GM19468 (cell line): Measurements from ENCODE around the gene CFAP61.
"Not testable (repeated sequence)": the region's sequence is repeated elsewhere in the genome, so short reads cannot be mapped to it uniquely, and the experiment has no call there.

Experiments used
- ATAC-seq: cut with Tn5 transposase; IDR thresholded peaks from one replicate; pipeline ENCODE4 v1.9.1; 2021; ENCODE audit warnings: mild to moderate bottlenecking, moderate library complexity, moderate number of reproducible peaks; ENCODE audit not compliant: unreplicated experiment; ENCODE audit errors: extremely low read depth

CFAP61 gene

DNA sequence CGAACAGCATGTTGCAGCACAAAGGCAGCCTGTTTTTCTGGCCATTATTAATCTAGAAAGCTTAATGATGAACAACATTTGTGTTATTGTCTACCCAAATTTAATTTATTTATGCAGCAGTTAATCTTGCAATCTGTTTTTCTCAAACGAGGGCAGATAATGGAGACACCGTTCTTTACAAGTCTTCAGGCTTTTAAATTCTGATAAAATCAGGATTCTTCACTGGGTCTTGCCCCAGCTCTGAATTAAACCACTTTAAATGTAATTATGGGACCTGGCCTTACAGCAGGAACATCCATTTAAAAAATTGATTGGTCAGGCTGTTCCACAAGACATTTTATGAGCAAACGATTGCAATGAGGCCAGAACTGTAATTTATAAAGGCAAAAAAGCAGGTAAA lies 289.0 kb downstream of the CFAP61 start:
- ATAC-seq, result no peak

DNA sequence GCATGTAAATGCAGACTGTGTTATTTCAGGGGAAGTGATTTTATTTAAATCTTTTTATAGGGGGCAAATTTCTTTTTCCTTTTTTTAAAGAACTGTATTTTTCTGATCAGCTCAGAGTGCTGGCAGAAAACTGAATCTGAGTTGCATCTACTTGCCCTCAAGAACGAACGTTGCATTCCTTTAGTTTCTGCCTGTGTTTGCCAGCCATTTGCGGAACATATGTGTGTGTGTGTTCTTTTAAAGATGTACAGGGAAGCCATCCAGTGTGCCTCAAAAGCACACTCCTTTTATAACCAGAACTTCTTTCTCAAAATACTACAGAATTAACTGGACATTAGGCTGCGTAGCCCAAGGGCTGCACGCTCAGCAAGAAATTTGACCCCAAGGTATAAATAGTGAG lies 289.7 kb downstream of the CFAP61 start:
- no peak for ATAC-seq

DNA sequence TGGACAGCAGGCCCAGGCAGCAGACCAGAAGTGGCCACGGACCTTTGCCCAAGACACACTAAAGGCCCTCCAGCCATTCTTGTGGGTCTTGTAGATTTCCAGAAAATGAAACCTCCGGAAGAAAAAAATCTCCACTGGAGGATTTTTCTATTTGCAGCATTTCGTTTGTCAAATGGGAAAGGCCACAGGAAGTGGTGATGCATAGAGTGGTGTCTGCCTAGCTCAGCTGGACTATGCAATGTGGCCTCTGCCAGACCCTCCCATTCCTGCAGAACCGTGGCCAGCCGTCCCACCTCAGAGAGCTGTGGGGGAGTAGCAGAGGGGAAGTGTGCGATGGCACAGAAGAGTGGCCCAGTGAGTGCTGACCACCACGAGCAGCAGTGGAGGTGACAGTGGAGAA lies 291.6 kb downstream of the CFAP61 start:
- ATAC-seq, result no peak

DNA sequence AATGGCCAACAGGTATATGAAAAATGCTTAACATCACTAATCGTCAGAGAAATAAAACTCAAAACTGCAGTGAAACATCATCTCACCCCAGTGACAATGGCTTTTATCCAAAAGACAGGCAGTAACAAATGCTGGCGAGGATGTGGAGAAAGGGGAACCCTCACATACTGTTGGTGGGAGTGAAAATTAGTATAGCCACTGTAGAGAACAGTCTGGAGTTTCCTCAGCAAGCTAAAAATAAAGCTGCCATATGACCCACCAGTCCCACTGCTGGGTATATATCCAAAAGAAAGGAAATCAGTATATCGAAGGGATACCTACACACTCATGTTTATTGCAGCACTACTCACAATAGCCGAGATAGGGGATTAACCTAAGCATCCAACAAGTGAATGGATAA lies 292.1 kb downstream of the CFAP61 start:
- ATAC-seq, result no peak

DNA sequence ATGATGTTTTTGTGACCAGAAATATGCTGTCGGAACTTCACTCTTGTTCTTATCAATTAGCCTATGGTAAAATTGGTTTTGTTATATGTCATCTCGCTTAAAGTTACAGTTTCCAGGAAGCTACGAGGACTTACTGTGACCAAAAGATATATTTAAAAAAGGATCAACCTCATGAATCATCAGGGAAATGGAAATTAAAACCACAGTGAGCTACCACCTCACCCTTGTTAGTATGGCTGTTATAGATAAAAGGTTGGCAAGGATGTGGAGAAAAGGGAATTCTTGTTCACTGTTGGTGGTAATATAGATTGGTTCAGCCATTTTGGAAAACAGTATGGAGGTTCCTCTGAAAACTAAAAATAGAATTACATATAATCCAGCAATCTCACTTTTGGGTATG lies 301.2 kb downstream of the CFAP61 start:
- ATAC-seq, result no peak

DNA sequence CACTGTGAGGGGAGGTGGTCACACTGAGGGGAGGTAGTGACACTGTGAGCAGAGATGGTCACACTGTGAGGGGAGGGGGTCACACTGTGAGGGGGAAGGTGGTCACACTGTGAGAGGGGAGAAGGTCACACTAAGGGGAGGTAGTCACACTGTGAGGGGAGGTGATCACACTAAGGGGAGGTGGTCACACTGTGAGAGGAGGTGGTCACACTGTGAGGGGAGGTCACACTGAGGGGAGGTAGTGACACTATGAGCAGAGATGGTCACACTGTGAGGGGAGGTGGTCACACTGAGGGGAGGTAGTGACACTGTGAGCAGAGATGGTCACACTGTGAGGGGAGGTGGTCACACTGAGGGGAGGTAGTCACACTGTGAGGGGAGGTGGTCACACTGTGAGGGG lies 303.2 kb downstream of the CFAP61 start:
- ATAC-seq, result not testable (repeated sequence)

DNA sequence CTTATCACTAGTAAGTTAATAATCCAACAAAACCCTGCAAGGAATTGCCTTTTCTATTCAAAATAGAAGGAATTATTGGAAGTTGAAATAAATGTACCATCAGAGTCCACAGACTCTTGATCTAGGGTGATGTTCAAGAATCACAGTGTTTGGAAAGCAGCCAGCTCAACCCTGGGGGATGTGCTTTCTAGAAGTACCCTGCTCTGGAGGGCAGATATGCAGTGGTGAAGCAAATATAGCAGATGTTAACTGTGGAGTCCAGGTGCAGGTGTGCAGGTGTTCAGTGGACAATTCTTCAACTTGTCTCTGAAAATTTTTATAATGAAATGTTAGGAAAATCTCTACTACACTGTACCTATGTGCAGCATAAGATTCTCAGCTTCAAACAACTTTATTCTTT lies 306.5 kb downstream of the CFAP61 start:
- no peak for ATAC-seq

DNA sequence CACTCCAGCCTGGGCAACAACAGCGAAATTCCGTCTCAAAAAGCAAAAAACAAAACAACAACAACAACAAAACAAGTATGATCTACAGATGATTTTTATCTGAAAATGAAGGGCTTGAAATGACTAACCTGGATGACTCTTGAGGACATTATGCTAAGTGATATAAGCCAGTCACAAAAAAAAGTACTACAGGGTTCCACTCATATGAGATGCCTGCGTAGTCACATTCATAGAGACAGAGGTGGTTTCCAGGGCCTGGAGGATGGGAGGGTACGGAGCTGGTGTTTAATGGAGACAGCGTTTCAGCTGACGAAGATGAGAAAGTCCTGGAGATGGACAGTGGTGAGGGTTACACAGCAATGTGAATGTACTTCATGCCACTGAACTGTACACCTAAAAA lies 307.3 kb downstream of the CFAP61 start:
- no peak for ATAC-seq

DNA sequence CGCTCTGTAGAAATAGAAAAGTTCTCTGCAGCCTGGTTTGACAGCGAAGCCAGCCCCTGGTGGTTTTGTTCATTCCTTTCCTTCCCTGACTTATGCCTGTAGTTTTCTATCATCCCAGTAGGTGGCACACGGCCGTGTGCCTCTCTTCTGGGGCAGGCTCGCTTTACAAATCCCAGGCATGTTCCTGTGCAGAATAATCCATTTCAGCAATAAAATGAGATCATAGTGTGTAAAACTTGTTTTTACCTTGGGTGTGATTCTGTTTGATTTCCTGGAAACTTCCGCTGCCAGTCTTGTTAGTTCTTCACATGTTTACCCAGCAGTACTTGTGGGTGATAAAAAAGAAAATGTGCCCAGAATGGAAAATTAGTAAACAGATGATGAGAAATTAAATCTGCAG lies 308.1 kb downstream of the CFAP61 start:
- peak; percentile 63 for ATAC-seq

DNA sequence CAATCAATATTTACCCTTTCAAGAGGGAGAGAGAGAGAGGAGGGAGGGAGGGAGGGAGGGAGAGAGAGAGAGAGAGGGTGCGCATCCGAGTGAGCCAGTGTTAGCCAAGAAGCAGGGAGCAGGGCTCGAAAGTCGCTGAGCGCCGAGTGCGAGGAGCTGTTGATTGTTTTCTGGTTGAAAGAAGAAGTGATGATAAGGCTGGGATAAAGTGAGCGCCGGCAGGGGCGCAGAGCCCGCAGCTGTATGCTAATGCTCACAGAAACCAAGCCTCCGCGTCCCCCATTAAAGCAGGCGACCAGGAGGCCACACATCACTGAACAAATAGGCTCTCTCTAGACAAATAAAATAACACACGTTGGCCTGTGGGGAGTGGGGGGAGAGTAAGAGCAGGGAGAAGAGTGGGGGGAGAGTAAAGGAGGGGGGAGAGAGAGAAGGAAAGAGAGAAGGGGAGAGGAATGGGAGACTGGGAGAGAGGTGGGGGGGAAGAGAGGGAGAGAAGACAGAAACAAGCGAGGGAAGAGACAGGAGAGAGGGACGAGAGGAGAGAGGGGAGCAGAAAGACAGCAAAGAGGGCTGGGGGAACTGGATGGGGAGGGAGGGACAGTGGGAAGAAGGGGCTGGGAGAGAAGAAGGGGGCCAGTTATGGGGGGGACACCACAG lies 310.6 kb downstream of the CFAP61 start:
- ATAC-seq, result no peak

DNA sequence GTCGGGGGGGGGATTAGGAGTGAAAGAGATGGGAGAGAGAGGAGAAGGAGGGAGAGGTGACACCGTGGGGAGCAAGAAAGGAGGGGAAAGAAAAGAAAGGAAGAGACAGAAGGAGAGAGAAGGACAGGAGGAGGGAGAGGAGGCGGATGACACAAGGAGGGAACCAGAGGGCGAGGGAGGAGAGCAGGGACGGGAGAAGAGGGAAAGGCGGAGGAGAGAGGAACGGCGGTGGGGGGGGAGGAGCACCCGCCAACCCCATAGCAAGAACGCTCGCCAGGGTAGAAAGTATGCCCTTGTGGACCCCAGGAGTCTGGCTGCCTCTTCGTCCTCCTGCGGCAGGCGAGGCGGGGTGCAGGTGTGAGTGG lies 311.1 kb downstream of the CFAP61 start:
- ATAC-seq, result no peak

DNA sequence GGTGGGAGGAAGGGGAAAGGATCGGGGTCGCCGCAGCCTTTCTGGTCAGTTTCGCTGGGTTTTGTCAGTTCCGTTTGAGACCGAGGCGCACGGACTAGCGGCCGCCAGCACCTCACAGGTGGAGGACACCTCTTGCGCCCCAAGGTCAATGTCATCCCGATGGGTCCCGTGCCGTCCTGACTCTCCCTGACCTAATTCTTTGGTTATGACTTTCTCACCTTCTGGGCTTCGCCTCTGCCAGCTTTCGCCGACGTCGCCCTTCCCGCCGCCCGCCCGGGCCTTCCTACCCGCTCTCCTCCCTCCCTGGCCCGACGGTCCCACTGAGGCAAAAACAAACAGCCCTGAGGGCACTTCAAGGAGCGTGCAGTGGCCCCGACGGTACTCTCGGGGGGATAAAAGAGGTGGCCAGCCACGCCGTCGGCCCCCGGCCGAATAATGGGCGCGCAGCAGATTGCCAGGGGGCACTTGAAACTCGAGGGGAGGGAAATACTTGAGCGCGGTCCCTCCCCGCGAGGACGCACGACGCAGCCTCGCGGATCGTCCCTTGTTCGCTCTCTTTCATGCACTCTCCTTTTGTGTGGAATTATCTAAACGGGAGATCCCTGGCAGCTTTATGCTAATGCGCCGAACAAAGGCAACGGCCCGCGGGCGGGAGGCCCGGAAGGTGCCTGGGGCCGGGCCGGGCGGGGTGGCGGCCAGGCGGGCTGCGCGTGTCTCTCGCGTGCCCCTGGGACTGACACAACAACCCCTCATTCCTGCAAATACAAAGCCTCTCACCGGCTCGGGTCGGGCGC lies 311.7 kb downstream of the CFAP61 start:
- no peak for ATAC-seq

DNA sequence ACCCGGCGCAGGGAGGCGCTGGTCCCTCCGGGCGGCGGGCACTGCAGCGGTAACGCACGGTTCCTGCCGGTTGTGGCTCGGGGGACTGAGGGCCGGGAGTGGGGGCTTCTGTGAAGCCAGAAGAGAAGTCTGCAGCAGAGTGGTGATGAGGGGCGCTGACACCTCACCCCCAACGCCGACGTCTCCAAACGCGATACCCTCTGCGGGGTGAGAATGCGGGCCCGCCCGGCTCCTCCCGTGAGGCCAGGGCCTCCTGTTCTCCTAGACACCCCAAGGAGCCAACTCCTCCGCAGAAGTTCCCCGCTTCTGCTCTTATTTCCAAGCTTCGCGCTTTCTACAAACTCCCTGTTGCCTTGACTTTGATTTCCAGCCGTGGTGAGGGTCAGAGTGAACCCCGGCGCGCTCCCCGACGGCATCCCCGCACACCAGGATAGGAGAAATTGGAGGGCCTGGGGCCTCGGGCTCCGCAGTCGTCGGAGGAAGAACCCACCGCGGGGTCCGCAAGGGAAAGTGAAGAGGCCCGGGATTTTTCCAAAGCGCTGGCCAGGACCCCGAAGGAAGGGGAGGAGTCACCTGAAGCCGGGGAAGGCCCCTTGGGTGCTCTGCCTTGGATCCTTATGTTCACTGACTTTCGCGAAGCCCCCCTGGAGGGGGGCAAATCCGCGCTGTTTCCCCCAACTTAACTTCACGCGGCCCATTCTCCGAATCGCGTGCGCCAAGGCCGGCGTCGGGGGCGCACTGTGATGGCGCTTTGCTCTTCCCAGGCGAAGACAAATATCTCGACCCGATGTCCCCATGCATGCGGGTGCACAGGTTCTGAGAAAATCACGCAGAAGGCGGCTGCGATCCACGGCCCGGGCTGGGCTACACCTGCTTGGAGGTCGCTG lies 312.5 kb downstream of the CFAP61 start:
- ATAC-seq, result no peak

DNA sequence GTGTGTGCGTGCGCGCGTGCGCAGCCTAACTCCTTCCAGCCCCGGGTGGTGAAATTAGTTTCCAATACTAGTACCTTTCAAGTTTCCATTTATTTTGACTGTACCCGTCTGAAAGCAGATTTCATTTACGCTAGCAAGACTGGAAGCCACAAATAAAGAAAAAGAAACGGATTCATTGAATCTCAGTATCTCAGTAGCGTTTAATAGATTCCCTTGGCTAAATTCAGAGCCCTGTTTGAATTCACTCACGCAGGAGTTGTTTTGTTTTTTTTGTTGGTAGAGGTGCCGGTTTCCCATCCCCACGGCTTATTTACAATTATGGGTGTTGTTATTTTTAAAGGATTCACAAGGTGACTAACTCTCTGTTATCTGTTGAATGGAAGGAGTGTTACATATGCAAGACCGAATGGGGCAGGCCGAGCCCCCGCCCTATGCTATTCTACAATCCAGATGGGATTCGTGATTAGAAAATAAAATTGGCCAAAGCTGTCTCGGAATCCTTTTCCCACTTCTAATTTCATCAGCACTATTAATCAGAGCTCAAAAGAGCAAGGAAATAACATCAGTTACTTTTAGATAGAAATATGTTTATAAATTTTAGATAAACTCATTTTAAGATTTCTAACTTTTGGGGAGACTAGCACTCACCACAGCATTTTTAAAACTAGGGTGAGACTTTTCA lies 313.3 kb downstream of the CFAP61 start:
- ATAC-seq, result no peak

DNA sequence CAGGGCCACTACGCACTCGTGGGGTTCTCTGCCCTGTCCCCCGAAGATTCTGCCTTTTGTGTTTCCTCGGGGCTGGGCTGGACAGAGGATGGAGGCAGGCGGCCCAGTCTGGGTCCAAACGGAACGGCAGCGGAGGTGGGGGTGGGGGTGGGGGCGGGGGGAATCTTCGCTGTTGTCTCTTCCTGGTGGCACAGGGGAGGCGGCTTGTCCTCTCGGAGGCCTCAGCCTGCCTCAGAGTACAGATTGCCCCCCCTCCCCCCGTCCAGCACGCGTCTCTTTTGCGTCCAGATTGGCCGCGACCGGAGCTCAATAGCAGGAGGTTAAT lies 314.2 kb downstream of the CFAP61 start:
- ATAC-seq, result no peak

DNA sequence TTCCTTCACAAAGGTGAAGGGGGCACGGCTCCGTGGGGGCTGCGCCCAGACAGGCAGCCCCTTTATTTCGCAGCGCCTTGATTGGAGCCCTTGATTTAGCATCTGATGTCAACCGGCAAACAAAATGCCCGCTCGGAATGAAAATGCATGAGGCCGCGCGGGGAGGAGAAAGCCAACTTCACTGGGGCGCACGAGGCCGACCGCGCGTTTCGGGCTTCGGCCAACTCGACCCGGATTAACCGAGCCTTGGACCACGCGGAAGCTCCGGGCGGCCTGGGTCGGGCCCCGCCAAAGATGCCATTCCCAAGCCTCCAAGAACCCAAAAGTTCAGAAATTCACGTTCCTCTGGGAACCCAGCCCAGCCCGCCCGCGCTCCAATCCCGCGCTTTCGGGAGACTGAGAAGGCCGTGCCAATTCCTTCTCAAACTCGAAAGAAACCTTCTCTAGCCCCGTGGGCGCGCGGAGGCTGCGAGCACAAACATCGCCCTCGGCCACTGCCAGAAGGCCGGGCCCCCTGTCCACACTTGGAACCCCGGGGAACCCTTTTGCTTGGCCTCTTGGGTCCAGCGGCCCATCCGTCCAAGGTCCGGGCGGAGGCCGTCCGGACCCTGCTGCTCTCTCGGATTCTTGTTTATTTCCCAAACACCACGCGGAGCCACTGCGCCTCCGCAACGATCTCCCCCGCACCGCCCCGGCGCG lies 314.7 kb downstream of the CFAP61 start:
- ATAC-seq, result no peak

DNA sequence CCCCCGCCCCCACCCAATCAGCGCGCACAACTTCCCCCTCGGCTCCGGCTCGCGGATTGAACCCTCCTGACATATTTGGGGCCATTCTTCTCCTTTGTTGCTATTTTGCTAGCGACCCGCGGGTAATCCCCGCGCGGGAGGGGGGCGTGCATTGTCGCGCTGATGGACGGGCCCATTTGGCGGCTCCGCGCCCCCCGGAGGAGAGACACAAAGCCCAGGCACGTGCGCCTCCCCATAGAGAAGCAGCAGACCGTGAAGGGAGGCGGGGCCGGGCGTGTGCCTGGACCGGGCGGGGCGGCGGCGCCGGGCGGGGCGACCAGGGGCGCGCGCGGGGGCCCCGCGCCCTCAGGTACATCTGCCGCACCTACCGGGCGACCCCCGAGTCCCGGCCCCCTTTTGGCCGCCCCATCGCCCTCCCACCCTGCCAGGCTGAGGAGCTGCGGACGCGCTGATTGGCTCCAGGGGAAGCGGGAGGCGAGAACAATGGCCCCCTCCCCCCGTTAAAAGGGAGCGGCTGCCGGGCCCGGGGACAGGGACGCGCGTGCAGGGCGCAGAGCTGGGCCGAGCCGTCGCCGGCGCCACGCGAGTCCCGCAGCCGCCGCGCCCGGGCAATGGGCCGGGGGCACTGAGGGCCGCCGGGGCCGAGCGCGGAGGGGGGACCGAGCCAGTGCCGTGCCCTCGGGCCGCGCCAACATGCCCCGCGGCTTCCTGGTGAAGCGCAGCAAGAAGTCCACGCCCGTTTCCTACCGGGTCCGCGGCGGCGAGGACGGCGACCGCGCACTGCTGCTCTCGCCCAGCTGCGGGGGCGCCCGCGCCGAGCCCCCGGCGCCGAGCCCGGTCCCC lies 315.5 kb downstream of the CFAP61 start, which contains the start of gene INSM1:
Gene INSM1 (plus strand): TSS at position 530 of the 843 bp plus-strand sequence. CDS start 164 bp downstream, at position 694.
- ATAC-seq, result no peak

DNA sequence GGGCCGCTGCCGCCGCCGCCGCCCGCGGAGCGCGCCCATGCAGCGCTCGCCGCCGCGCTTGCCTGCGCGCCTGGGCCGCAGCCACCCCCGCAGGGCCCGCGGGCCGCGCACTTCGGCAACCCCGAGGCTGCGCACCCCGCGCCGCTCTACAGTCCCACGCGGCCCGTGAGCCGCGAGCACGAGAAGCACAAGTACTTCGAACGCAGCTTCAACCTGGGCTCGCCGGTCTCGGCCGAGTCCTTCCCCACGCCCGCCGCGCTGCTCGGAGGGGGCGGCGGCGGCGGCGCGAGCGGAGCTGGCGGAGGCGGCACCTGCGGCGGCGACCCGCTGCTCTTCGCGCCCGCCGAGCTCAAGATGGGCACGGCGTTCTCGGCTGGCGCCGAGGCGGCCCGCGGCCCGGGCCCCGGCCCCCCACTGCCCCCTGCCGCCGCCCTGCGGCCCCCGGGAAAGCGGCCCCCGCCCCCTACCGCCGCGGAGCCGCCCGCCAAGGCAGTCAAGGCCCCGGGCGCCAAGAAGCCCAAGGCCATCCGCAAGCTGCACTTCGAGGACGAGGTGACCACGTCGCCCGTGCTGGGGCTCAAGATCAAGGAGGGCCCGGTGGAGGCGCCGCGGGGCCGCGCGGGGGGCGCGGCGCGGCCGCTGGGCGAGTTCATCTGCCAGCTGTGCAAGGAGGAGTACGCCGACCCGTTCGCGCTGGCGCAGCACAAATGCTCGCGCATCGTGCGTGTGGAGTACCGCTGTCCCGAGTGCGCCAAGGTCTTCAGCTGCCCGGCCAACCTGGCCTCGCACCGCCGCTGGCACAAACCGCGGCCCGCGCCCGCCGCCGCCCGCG lies 316.3 kb downstream of the CFAP61 start:
- no peak for ATAC-seq
